HG03095 (cell line): ENCODE measurements around the gene RPL38.

ENCODE experiments used
- ATAC-seq: cut with Tn5 transposase; IDR thresholded peaks from one replicate; pipeline ENCODE4 v1.9.1; 2021; ENCODE audit warnings: moderate library complexity; ENCODE audit not compliant: unreplicated experiment

RPL38 gene

GRCh38 chr17:74245871-74246270 is 42.4 kb downstream of the RPL38 start:
- no peak for ATAC-seq

GRCh38 chr17:74249590-74250270 is 46.3 kb downstream of the RPL38 start:
- ATAC-seq: no peak

DNA sequence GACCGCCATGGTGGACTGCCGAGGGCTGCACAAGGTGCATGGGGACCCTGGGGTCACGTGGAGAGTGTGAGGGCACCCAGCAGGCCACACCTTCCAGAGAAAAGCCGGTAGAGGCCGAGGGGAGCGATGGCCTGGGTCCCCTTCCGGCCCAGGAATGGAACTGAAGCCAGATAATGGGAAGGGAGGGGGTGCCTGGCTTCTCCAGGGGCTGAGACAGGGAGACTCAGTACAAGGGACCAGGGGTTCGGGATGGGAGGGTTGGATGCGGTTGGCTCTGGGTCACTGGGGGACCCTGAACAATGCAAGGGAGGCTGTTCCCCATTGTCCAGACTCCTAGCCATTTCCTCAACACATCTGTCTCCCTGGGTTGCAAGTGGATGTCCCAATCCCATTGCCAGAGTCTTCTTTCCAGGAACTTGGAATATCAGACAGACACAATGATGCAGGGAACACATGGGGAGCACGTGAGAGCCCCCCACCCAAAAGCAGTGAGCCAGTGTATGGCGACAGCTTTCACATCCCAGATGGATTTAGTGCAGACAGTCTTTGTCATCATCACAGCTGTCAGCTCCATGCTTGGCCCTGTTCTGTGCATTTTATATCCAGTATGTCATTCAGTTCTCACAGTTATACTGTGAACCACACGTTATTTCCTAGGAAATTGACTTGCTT is 47.0 kb downstream of the RPL38 start:
- ATAC-seq: no peak

DNA sequence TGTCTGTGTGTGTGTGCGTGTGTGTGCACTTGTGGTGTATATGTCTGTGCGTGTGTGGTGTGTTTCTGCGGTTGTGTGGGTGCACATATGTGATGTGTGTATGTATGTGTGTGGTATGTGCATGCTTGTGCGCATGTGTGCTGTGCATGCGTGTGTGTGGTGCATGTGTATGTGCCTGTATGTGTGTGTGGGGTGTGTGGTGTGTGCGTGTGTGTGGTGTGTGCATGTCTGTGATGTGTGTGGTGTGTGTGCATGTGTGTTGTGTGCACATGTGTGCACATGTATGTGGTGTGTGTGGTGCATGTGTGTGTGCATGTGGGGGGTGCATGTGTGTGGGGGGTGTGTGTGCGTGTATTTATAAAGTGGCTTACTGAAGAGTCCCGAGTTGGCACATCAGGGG is 47.6 kb downstream of the RPL38 start:
- no peak for ATAC-seq

DNA sequence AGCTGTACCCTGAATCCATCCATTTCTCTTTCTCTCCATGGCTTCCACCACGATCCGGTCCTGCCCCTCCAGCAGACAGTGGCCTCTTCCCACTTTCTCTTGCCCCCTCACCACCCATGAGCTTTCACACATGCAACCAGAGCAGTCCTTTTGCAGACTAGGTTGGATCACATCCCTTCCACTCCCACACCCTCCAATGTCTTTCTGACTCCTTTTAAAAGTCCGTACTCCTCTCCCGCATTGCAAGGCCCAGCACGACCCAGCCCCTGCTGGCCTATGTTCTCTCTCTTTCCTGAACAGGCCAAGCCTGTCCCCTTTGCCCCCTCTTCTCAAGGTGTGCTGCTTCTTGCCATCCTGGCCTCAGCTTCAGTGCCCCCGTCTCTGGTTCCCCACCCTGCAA is 48.1 kb downstream of the RPL38 start:
- ATAC-seq: no peak

- ATAC-seq: no peak
Observed at GRCh38 chr17:74252211-74252610, 48.7 kb downstream of the RPL38 start.

DNA sequence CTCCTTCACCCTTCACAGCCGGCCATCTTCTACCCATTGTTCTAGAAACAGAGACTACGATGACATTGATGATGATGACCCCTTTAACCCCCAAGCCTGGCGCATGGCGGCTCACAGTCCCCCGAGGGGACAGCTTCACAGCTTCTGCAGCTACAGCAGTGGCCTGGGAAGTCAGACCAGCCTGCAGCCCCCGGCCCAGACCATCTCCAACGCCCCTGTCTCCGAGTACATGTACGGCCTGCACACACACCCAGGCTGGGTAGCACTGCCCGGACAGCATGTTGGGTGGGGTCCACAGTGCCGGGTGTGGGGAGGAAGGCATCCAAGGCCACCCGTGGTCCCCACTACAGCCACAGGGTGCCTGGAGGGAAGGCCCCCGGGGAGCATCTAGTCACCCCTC is 49.6 kb downstream of the RPL38 start:
- ATAC-seq: no peak

GRCh38 chr17:74257311-74257710 is 53.8 kb downstream of the RPL38 start:
- no peak for ATAC-seq

GRCh38 chr17:74259667-74260524 is 56.4 kb downstream of the RPL38 start:
- no peak for ATAC-seq
